CD4-positive, alpha-beta T cell treated with Interleukin-21 for 1 hour (primary cell): Measurements from ENCODE around the gene CELF3.
"Not testable (repeated sequence)": the region's sequence is repeated elsewhere in the genome, so short reads cannot be mapped to it uniquely, and the experiment has no call there.

Experiments used
- DNase-seq: peaks from one replicate; pipeline ENCODE4 v3.0.0-alpha.2; 2020

CELF3 gene

GRCh38 chr1:151716771-151717631, at the start of gene CELF3:
CELF3 (minus strand) TSS chr1:151716803; CDS start chr1:151716020, 783 bp downstream.
- DNase-seq = peak; percentile 29

GRCh38 chr1:151763990-151764389, 47.4 kb upstream of the CELF3 start:
- DNase-seq = no peak

- peak; percentile 87 for DNase-seq
Measured at GRCh38 chr1:151762941-151763921, 46.6 kb upstream of the CELF3 start, which contains the start of gene MRPL9. MRPL9 (minus strand) TSS chr1:151763496; CDS start chr1:151763479, 17 bp downstream.

- DNase-seq = no peak
Measured at GRCh38 chr1:151760597-151761385, 44.2 kb upstream of the CELF3 start.

- DNase-seq = no peak
Measured at GRCh38 chr1:151759241-151759640, 42.6 kb upstream of the CELF3 start.

- no peak for DNase-seq
Measured at GRCh38 chr1:151756291-151756690, 39.7 kb upstream of the CELF3 start.

- no peak for DNase-seq
Measured at GRCh38 chr1:151741516-151741915, 24.9 kb upstream of the CELF3 start.

GRCh38 chr1:151739590-151740355, 23.2 kb upstream of the CELF3 start:
- no peak for DNase-seq

- no peak for DNase-seq
Measured at GRCh38 chr1:151737479-151737878, 20.9 kb upstream of the CELF3 start.

GRCh38 chr1:151737026-151737425, 20.4 kb upstream of the CELF3 start:
- no peak for DNase-seq

GRCh38 chr1:151733995-151734394, 17.4 kb upstream of the CELF3 start:
- DNase-seq = not testable (repeated sequence)

GRCh38 chr1:151733126-151733525, 16.5 kb upstream of the CELF3 start:
- DNase-seq = no peak

GRCh38 chr1:151729966-151730291, 13.3 kb upstream of the CELF3 start:
- DNase-seq = no peak

- DNase-seq = no peak
Measured at GRCh38 chr1:151729157-151729965, 12.8 kb upstream of the CELF3 start.

GRCh38 chr1:151728151-151729054, 11.8 kb upstream of the CELF3 start:
- DNase-seq = no peak

GRCh38 chr1:151723726-151724370, 7.2 kb upstream of the CELF3 start:
- DNase-seq = no peak

- no peak for DNase-seq
Measured at GRCh38 chr1:151721788-151722510, 5.3 kb upstream of the CELF3 start.

- peak; percentile 59 for DNase-seq
Measured at GRCh38 chr1:151720974-151721787, 4.6 kb upstream of the CELF3 start, which contains the start of gene RIIAD1. RIIAD1 (plus strand) TSS chr1:151721522; CDS start chr1:151721537, 15 bp downstream.
